Endothelial cell of umbilical vein (primary cell): ENCODE results near the gene TMEM178B. TPM values are rescaled to one million over a fixed set of nuclear protein-coding genes. Genes with fewer than 3 reads are reported as not detected.
"Not testable (repeated sequence)": the region's sequence is repeated elsewhere in the genome, so short reads cannot be mapped to it uniquely, and the experiment has no call there.

Experiments used
- BruUV-seq: library from RNA; stranded (reverse); fragments of 400-500 nt; replicated peaks from 2 replicates; lab custom pipeline; 2021; lab: Mats Ljungman, UMichigan
- CTCF ChIA-PET: fragments of 300-600, 350-600 bp; sonication (Branson Sonifier 250); formaldehyde crosslinking; loops from one replicate; lab custom pipeline; 2021; ENCODE audit warnings: antibody characterized with exemption, inconsistent platforms; lab: Charles Lee
- POLR2A ChIA-PET: fragments of 300-600, 350-600 bp; sonication (Branson Sonifier 250); formaldehyde crosslinking; loops from one replicate; lab custom pipeline; 2021; ENCODE audit warnings: antibody characterized with exemption, inconsistent platforms; lab: Charles Lee
- DNase-seq: peaks from one replicate; pipeline ENCODE4 v3.0.0-alpha.2; 2011; ENCODE audit warnings: low read depth, low spot score
- FAIRE-seq: peaks from 2 replicates; lab custom pipeline; 2011; peaks lifted over from hg19 to GRCh38; lab: Jason Lieb, UNC
- H2AFZ ChIP-seq: 2 replicates; pipeline ENCODE4 v1.6.0; 2012; ENCODE audit warnings: low read depth, low read length, control low read depth, inconsistent platforms
- H3K27ac ChIP-seq: 2 replicates; pipeline ENCODE4 v1.5.1; 2011; ENCODE audit warnings: low read depth, mild to moderate bottlenecking, control low read depth, low read length, moderate library complexity; ENCODE audit not compliant: insufficient read depth
- H3K27me3 ChIP-seq, 2 experiments: 2 replicates each; pipeline versions ENCODE4 v1.6.0 to v1.6.1; 2011; ENCODE audit warnings: low read length in 2 of 2, mixed read lengths in 1 of 2; ENCODE audit not compliant: control insufficient read depth in 2 of 2, insufficient read depth in 2 of 2
- H3K36me3 ChIP-seq, 2 experiments: 2 replicates in 1 of 2; 3 replicates in 1 of 2; pipeline ENCODE4 v1.5.1; 2011; ENCODE audit warnings: low read length in 2 of 2, mild to moderate bottlenecking in 1 of 2, moderate library complexity in 1 of 2; ENCODE audit not compliant: control insufficient read depth in 2 of 2, insufficient read depth in 2 of 2; ENCODE audit errors: extremely low read depth in 1 of 2
- H3K4me1 ChIP-seq: 3 replicates; pipeline ENCODE4 v1.5.1; 2011; ENCODE audit warnings: mild to moderate bottlenecking, low read length; ENCODE audit not compliant: control insufficient read depth, insufficient read depth; ENCODE audit errors: extremely low read depth
- H3K4me2 ChIP-seq: 2 replicates; pipeline ENCODE4 v1.6.1; 2011; ENCODE audit warnings: low read length, control low read depth, mixed read lengths; ENCODE audit not compliant: insufficient read depth
- H3K4me3 ChIP-seq, 3 experiments: fragments of 200-600 bp in 1 of 3; sonication (generic), shearing (Covaris generic) in 1 of 3; replicated peaks in 1 of 3; 2 replicates each; pipeline ENCODE4 v1.5.1; 2011 to 2016; ENCODE audit warnings: control low read depth in 3 of 3, low read length in 3 of 3, mild to moderate bottlenecking in 2 of 3, inconsistent platforms in 1 of 3, low read depth in 1 of 3, moderate library complexity in 1 of 3; ENCODE audit not compliant: insufficient read depth in 1 of 3
- H3K79me2 ChIP-seq: 2 replicates; pipeline ENCODE4 v1.6.0; 2012; ENCODE audit warnings: low read length, inconsistent platforms; ENCODE audit not compliant: control insufficient read depth, insufficient read depth
- H3K9ac ChIP-seq: replicated peaks from 2 replicates; pipeline ENCODE3; 2011; ENCODE audit warnings: low read length, control low read depth; ENCODE audit not compliant: insufficient read depth; ENCODE audit errors: extremely low read depth
- H3K9me1 ChIP-seq: replicated peaks from 3 replicates; pipeline ENCODE4 v1.6.0; 2011; ENCODE audit warnings: mild to moderate bottlenecking, low read length; ENCODE audit not compliant: control insufficient read depth, insufficient read depth; ENCODE audit errors: extremely low read depth
- H3K9me3 ChIP-seq: replicated peaks from 2 replicates; pipeline ENCODE4 v1.5.1; 2012; ENCODE audit warnings: low read length, inconsistent platforms; ENCODE audit not compliant: control insufficient read depth, insufficient read depth
- H4K20me1 ChIP-seq: replicated peaks from 2 replicates; pipeline ENCODE3; 2011; ENCODE audit warnings: mild to moderate bottlenecking, low read length; ENCODE audit not compliant: control insufficient read depth, insufficient read depth; ENCODE audit errors: extremely low read depth
- CTCF ChIP-seq, 2 donors: IDR thresholded peaks; 1 replicate in 1 of 2; 2 replicates in 1 of 2; pipeline ENCODE4 v1.5.1; 2011; ENCODE audit warnings: low read length in 2 of 2, mild to moderate bottlenecking in 2 of 2, moderate library complexity in 2 of 2, control low read depth in 1 of 2, inconsistent platforms in 1 of 2, low read depth in 1 of 2; ENCODE audit not compliant: insufficient read depth in 1 of 2; ENCODE audit errors: extremely low read depth in 1 of 2
- EZH2 ChIP-seq: IDR thresholded peaks from 2 replicates; pipeline ENCODE4 v1.6.1; 2012; ENCODE audit warnings: borderline replicate concordance, low read depth, mild to moderate bottlenecking, moderate library complexity, low read length, inconsistent platforms; ENCODE audit not compliant: severe bottlenecking
- FOS ChIP-seq: IDR thresholded peaks from 2 replicates; pipeline ENCODE4 v1.6.1; 2011; ENCODE audit warnings: mild to moderate bottlenecking, low read length, moderate library complexity, borderline replicate concordance; ENCODE audit not compliant: insufficient read depth
- GATA2 ChIP-seq: IDR thresholded peaks from 2 replicates; pipeline ENCODE4 v1.7.0; 2011; ENCODE audit warnings: low read depth, mild to moderate bottlenecking, moderate library complexity, mixed read lengths, low read length; ENCODE audit not compliant: insufficient read length, insufficient read depth
- JUN ChIP-seq: IDR thresholded peaks from 2 replicates; pipeline ENCODE4 v1.6.1; 2011; ENCODE audit warnings: borderline replicate concordance, low read depth; ENCODE audit not compliant: insufficient read length, insufficient read depth
- MAX ChIP-seq: IDR thresholded peaks from 2 replicates; pipeline ENCODE4 v1.6.1; 2011; ENCODE audit not compliant: insufficient read depth, insufficient read length
- MYC ChIP-seq: IDR thresholded peaks from one replicate; pipeline ENCODE4 v1.6.1; 2011; ENCODE audit warnings: mild to moderate bottlenecking, low read depth, low read length
- POLR2A ChIP-seq: IDR thresholded peaks from 2 replicates; pipeline ENCODE4 v1.6.1; 2012; ENCODE audit warnings: low read depth, mild to moderate bottlenecking, control low read depth, low read length
- POLR2AphosphoS5 ChIP-seq: IDR thresholded peaks from 2 replicates; pipeline ENCODE4 v1.6.1; 2012; ENCODE audit warnings: low read depth, mild to moderate bottlenecking, control low read depth, low read length, moderate library complexity; ENCODE audit not compliant: insufficient read depth
- dilution Hi-C: fragments of 300-500 bp; cut with MboI; formaldehyde crosslinking; loops from one replicate; pipeline ENCODE4 v1.15.0; 2019; ENCODE audit warnings: low sequenced_read_pairs; ENCODE audit not compliant: extremely low pct_ligation_motif_present
- intact Hi-C: fragments of 100-400 bp; cut with micrococcal nuclease; formaldehyde crosslinking; loops from one replicate; pipeline ENCODE4 v1.10.0; 2022
- polyA plus RNA-seq, 4 experiments: library from polyadenylated mRNA; depleted of rRNA in 3 of 4; stranded (reverse) in 3 of 4; unstranded in 1 of 4; fragments of >200 nt; gene quantifications; 2 replicates each; pipeline versions ENCODE4 v1.2.1 to v1.2.3, GENCODE V29; 2011 to 2012; ENCODE audit warnings: missing spikeins in 1 of 4
- total RNA-seq: library from RNA; stranded (reverse); gene quantifications from 2 replicates; pipeline ENCODE4 v1.2.3, GENCODE V29; 2021

The TMEM178B gene
- total and polyA plus RNA-seq, 2 donors (not counting 3 experiments of a cell fraction or from before 2014, with no cell fraction given), result not detected

GRCh38 chr7:141328290-141328689 is 254.4 kb downstream of the TMEM178B start:
- FAIRE-seq (no peak), DNase-seq (no peak)
- no peaks in the 10 kb centered on the region for H4K20me1 ChIP-seq
- no peak overlapping the region for H3K9ac ChIP-seq
- dilution Hi-C loops (no loop called here), intact Hi-C loops (no loop called here)
- no peaks in the 10 kb centered on the region for H3K4me1 ChIP-seq
- H3K27ac ChIP-seq, result no peak overlapping the region
- no peaks in the 10 kb centered on the region for H3K9me1 ChIP-seq
- TF ChIP-seq MAX, result no peak
- TF ChIP-seq POLR2AphosphoS5, result no peak
- TF ChIP-seq CTCF (IDR thresholded peaks at IDR 0.05; ENCODE audit: extremely low read depth in 1 of 2, insufficient read depth in 1 of 2, low read depth in 1 of 2, low read length in 2 of 2), result no peak
- TF ChIP-seq GATA2, result no peak
- TF ChIP-seq JUN, result no peak
- no peak for TF ChIP-seq FOS
- TF ChIP-seq MYC, result no peak
- TF ChIP-seq EZH2, result no peak
- TF ChIP-seq POLR2A, result no peak
- H3K9me3 ChIP-seq, result no peaks in the 10 kb centered on the region
- H3K27me3 ChIP-seq, result no peaks in the 10 kb centered on the region
- no peak overlapping the region for H3K4me3 ChIP-seq
- POLR2A ChIA-PET, result no interaction called here
- no peak overlapping the region for H2AFZ ChIP-seq
- H3K4me2 ChIP-seq, result no peak overlapping the region
- CTCF ChIA-PET, result no interaction called here
- no TSS peak for BruUV-seq
- no peaks in the 10 kb centered on the region for H3K36me3 ChIP-seq
- no peaks in the 10 kb centered on the region for H3K79me2 ChIP-seq

GRCh38 chr7:141330285-141330684 is 256.4 kb downstream of the TMEM178B start:
- H3K27me3 ChIP-seq, H2AFZ ChIP-seq, dilution Hi-C loops, H4K20me1 ChIP-seq, intact Hi-C loops, H3K4me3 ChIP-seq, H3K9ac ChIP-seq, H3K36me3 ChIP-seq, H3K27ac ChIP-seq, H3K9me3 ChIP-seq, CTCF ChIA-PET, H3K4me2 ChIP-seq, BruUV-seq, H3K9me1 ChIP-seq, POLR2A ChIA-PET, FAIRE-seq, DNase-seq, H3K79me2 ChIP-seq, H3K4me1 ChIP-seq: not testable (repeated sequence)
